GM12878 (cell line): Measurements from ENCODE around the gene TIMP4. TPM values are rescaled to one million over a fixed set of nuclear protein-coding genes. Genes with fewer than 3 reads are reported as not detected.
A peak's percentile ranks its signal among the peaks of the same experiment; 100 is the strongest.

ENCODE experiments used
- CBX3 ChIP-seq: fragments of 200-600 bp; sonication (generic); IDR thresholded peaks from 2 replicates; pipeline ENCODE4 v1.6.1; 2016; ENCODE audit warnings: low read depth, borderline replicate concordance
- CHD1 ChIP-seq: IDR thresholded peaks from 2 replicates; pipeline ENCODE4 v1.6.1; 2012; ENCODE audit warnings: low read depth, low read length, improper control_type of control experiment
- CUX1 ChIP-seq: IDR thresholded peaks from 2 replicates; pipeline ENCODE4 v1.6.1; 2012; ENCODE audit warnings: improper control_type of control experiment, low read depth, low read length; ENCODE audit not compliant: insufficient replicate concordance
- E2F4 ChIP-seq: IDR thresholded peaks from 2 replicates; pipeline ENCODE4 v1.6.1; 2012; ENCODE audit warnings: low read depth, low read length, improper control_type of control experiment
- GABPA ChIP-seq: IDR thresholded peaks from 2 replicates; pipeline ENCODE4 v1.6.1; 2014; ENCODE audit warnings: antibody characterized with exemption, low read depth, mild to moderate bottlenecking, inconsistent platforms
- MTA2 ChIP-seq: fragments of 450-650 bp; IDR thresholded peaks from 2 replicates; pipeline ENCODE4 v1.6.1; 2016; ENCODE audit warnings: low read depth, mild to moderate bottlenecking, moderate library complexity
- NFIC ChIP-seq: IDR thresholded peaks from 2 replicates; pipeline ENCODE4 v1.6.1; 2012; ENCODE audit warnings: low read depth, mild to moderate bottlenecking, inconsistent platforms, low read length, moderate library complexity
- PAX8 ChIP-seq: fragments of 450-650 bp; IDR thresholded peaks from 2 replicates; pipeline ENCODE4 v1.6.1; 2017; ENCODE audit warnings: mild to moderate bottlenecking, moderate library complexity
- POLR2AphosphoS5 ChIP-seq: IDR thresholded peaks from 2 replicates; pipeline ENCODE4 v1.6.1; 2011; ENCODE audit warnings: mild to moderate bottlenecking, low read length, inconsistent platforms
- RB1 ChIP-seq: fragments of 450-650 bp; formaldehyde crosslinking; IDR thresholded peaks from 2 replicates; pipeline ENCODE4 v1.6.1; 2017; ENCODE audit warnings: mild to moderate bottlenecking, borderline replicate concordance
- SREBF2 ChIP-seq: IDR thresholded peaks from 2 replicates; pipeline ENCODE4 v1.6.1; 2012; ENCODE audit warnings: mild to moderate bottlenecking, low read length
- TARDBP ChIP-seq: IDR thresholded peaks from 2 replicates; pipeline ENCODE4 v1.6.1; 2016; ENCODE audit warnings: borderline replicate concordance
- YBX1 ChIP-seq: fragments of 450-650 bp; IDR thresholded peaks from 2 replicates; pipeline ENCODE4 v1.6.1; 2016; ENCODE audit warnings: antibody characterized with exemption
- ZNF622 ChIP-seq: fragments of 450-650 bp; IDR thresholded peaks from 2 replicates; pipeline ENCODE4 v1.6.1; 2017; ENCODE audit warnings: mild to moderate bottlenecking, inconsistent platforms
- polyA plus RNA-seq, 11 experiments: library from polyadenylated mRNA; depleted of rRNA in 4 of 11; unstranded in 6 of 11; stranded (reverse) in 5 of 11; fragments of >200 nt; fragmentation: Nextera tagmentation in 4 of 11; fragmentation: Illumina TruSeq in 1 of 11; extraction: Ambion mirVana in 4 of 11; extraction: Trizol in 1 of 11; gene quantifications; 1 replicate in 1 of 11; 2 replicates in 10 of 11; pipeline versions ENCODE4 v1.2.1 to v1.2.3, GENCODE V29; 2011 to 2016; ENCODE audit warnings: inconsistent platforms in 2 of 11, missing spikeins in 2 of 11, low read depth in 1 of 11
- total RNA-seq, 4 experiments: library from RNA; depleted of rRNA in 3 of 4; stranded (reverse); fragments of >200 nt in 3 of 4; fragmentation: Illumina TruSeq in 1 of 4; extraction: Trizol in 1 of 4; gene quantifications; 2 replicates each; pipeline versions ENCODE4 v1.2.1 to v1.2.3, GENCODE V29; 2013 to 2021
- TF ChIP-seq, protein P1 (sequence below): fragments of 450-650 bp; formaldehyde crosslinking; IDR thresholded peaks from 2 replicates; pipeline ENCODE4 v1.4.0; 2022; ENCODE audit warnings: mild to moderate bottlenecking, moderate library complexity
- TF ChIP-seq, protein P2 (sequence below): IDR thresholded peaks from 2 replicates; pipeline ENCODE4 v1.6.1; 2011; ENCODE audit warnings: low read depth, mild to moderate bottlenecking, low read length, moderate library complexity, borderline replicate concordance; ENCODE audit errors: extremely low read depth
- TF ChIP-seq, protein P3 (sequence below): IDR thresholded peaks from 2 replicates; pipeline ENCODE4 v1.6.1; 2011; ENCODE audit warnings: mild to moderate bottlenecking, low read depth, low read length, moderate library complexity; ENCODE audit not compliant: insufficient replicate concordance
- TF ChIP-seq, protein P4 (sequence below): IDR thresholded peaks from 2 replicates; pipeline ENCODE4 v1.6.1; 2011; ENCODE audit warnings: low read depth, low read length, improper control_type of control experiment, borderline replicate concordance

The TIMP4 gene
- total and polyA plus RNA-seq, 10 of the 15 experiments (the other 5 are each of a cell fraction or from before 2014, with no cell fraction given), result 0.07 TPM; not detected in 9

- TF ChIP-seq, protein P1, sequence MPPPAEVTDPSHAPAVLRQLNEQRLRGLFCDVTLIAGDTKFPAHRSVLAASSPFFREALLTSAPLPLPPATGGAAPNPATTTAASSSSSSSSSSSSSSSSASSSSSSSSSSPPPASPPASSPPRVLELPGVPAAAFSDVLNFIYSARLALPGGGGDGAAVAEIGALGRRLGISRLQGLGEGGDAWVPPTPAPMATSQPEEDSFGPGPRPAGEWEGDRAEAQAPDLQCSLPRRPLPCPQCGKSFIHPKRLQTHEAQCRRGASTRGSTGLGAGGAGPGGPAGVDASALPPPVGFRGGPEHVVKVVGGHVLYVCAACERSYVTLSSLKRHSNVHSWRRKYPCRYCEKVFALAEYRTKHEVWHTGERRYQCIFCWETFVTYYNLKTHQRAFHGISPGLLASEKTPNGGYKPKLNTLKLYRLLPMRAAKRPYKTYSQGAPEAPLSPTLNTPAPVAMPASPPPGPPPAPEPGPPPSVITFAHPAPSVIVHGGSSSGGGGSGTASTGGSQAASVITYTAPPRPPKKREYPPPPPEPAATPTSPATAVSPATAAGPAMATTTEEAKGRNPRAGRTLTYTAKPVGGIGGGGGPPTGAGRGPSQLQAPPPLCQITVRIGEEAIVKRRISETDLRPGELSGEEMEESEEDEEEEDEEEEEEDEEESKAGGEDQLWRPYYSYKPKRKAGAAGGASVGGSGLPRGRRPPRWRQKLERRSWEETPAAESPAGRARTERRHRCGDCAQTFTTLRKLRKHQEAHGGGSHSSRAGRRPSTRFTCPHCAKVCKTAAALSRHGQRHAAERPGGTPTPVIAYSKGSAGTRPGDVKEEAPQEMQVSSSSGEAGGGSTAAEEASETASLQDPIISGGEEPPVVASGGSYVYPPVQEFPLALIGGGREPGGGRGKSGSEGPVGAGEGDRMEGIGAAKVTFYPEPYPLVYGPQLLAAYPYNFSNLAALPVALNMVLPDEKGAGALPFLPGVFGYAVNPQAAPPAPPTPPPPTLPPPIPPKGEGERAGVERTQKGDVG (CRISPR knock-in tag), result no peak
- TF ChIP-seq MTA2 (peak; percentile 81), CBX3 (no peak), POLR2AphosphoS5 (no peak), ZNF622 (no peak), CHD1 (no peak), SREBF2 (no peak), YBX1 (no peak), CUX1 (no peak), GABPA (peak; percentile 66; the same call in 1 of the 2 replicates), NFIC (peak; percentile 96), E2F4 (no peak), PAX8 (no peak), RB1 (no peak), TARDBP (no peak)
- TF ChIP-seq, protein P2, sequence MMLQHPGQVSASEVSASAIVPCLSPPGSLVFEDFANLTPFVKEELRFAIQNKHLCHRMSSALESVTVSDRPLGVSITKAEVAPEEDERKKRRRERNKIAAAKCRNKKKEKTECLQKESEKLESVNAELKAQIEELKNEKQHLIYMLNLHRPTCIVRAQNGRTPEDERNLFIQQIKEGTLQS, result no peak
- TF ChIP-seq, protein P3, sequence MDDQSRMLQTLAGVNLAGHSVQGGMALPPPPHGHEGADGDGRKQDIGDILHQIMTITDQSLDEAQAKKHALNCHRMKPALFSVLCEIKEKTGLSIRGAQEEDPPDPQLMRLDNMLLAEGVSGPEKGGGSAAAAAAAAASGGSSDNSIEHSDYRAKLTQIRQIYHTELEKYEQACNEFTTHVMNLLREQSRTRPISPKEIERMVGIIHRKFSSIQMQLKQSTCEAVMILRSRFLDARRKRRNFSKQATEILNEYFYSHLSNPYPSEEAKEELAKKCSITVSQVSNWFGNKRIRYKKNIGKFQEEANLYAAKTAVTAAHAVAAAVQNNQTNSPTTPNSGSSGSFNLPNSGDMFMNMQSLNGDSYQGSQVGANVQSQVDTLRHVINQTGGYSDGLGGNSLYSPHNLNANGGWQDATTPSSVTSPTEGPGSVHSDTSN, result no peak
- TF ChIP-seq, protein P4, sequence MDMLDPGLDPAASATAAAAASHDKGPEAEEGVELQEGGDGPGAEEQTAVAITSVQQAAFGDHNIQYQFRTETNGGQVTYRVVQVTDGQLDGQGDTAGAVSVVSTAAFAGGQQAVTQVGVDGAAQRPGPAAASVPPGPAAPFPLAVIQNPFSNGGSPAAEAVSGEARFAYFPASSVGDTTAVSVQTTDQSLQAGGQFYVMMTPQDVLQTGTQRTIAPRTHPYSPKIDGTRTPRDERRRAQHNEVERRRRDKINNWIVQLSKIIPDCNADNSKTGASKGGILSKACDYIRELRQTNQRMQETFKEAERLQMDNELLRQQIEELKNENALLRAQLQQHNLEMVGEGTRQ, result no peak
These were observed 34.9 kb upstream of the TIMP4 start (continued) for GRCh38 chr3:12193485-12194165.
